Heart left ventricle (tissue), 16 donors: ENCODE data around the gene ESYT3. TPM values are rescaled to one million over a fixed set of nuclear protein-coding genes. Genes with fewer than 3 reads are reported as not detected.

Experiments used
- ATAC-seq, 4 donors: fragments of 200-7000 bp; cut with Tn5 transposase; one replicate each; pipeline ENCODE4 v1.9.1; 2020 to 2022; ENCODE audit warnings: moderate library complexity in 4 of 4, mild to moderate bottlenecking in 3 of 4, moderate number of reproducible peaks in 1 of 4
- DNase-seq, 5 donors: peaks; one replicate each; pipeline ENCODE4 v3.0.0-alpha.2; 2020
- H3K27ac ChIP-seq, 12 donors: fragments of 200-600 bp; sonication (generic) in 4 of 12; one replicate each; pipeline versions ENCODE4 v1.5.0 to v1.8.0; 2016 to 2022; ENCODE audit warnings: mild to moderate bottlenecking in 2 of 12
- H3K27me3 ChIP-seq, 9 donors: fragments of 200-600 bp; sonication (generic) in 2 of 9; one replicate each; pipeline versions ENCODE4 v1.5.1 to v1.8.0; 2016 to 2022; ENCODE audit warnings: mild to moderate bottlenecking in 3 of 9
- H3K36me3 ChIP-seq, 9 donors: fragments of 200-600 bp; sonication (generic) in 2 of 9; one replicate each; pipeline versions ENCODE4 v1.5.0 to v1.8.0; 2018 to 2022; ENCODE audit warnings: mild to moderate bottlenecking in 2 of 9
- H3K4me1 ChIP-seq, 12 donors: fragments of 200-600 bp; sonication (generic) in 4 of 12; one replicate each; pipeline versions ENCODE4 v1.5.0 to v1.8.0; 2016 to 2022; ENCODE audit warnings: mild to moderate bottlenecking in 3 of 12
- H3K4me3 ChIP-seq, 12 donors: fragments of 200-600 bp; sonication (generic) in 4 of 12; one replicate each; pipeline versions ENCODE4 v1.5.0 to v1.8.0; 2017 to 2022; ENCODE audit warnings: mild to moderate bottlenecking in 9 of 12, moderate library complexity in 4 of 12
- H3K9me3 ChIP-seq, 12 donors: fragments of 200-600 bp; sonication (generic) in 4 of 12; one replicate each; pipeline versions ENCODE4 v1.5.0 to v1.8.0; 2016 to 2022; ENCODE audit warnings: mild to moderate bottlenecking in 1 of 12
- CTCF ChIP-seq, 12 donors: fragments of 200-600 bp; sonication (generic) in 4 of 12; IDR thresholded peaks; one replicate each; pipeline versions ENCODE4 v1.5.0 to v1.8.0; 2018 to 2022; ENCODE audit warnings: antibody characterized with exemption in 12 of 12, mild to moderate bottlenecking in 5 of 12
- POLR2A ChIP-seq, 2 donors: fragments of 450-650 bp; IDR thresholded peaks; one replicate each; pipeline ENCODE4 v1.6.1; 2017; ENCODE audit warnings: antibody characterized with exemption in 2 of 2, mild to moderate bottlenecking in 2 of 2, moderate library complexity in 2 of 2
- WGBS, 4 donors: extraction: QIAGEN DNeasy Blood & Tissue Kit in 2 of 4; methylation state at CpG; one replicate each; pipeline versions ENCODE4 v1.1.5 to v1.1.7; 2013 to 2018; 5-methylcytosine and 5-hydroxymethylcytosine counted together
- intact Hi-C, 10 donors: fragments of 100-400 bp; cut with DNase I; formaldehyde crosslinking; loops; one replicate each; pipeline versions ENCODE4 v1.11.1 to v1.14.2; 2022
- polyA plus RNA-seq, 2 donors: library from polyadenylated mRNA; stranded (reverse); fragments of 200-250 nt; gene quantifications; one replicate each; pipeline ENCODE4 v1.2.3, GENCODE V29; 2013
- total RNA-seq, 9 donors: library from RNA; depleted of rRNA in 2 of 9; stranded (reverse); fragments of >200 nt in 2 of 9; fragmentation: NEBNext Ultra II Directional in 3 of 9; extraction: Animal tissue kit (Norgen Biotek cat#: 25700) in 3 of 9; gene quantifications; one replicate each; pipeline versions ENCODE4 v1.1.0 to v1.2.4, GENCODE V29; 2016 to 2023
- donor health status: ischemic (EF 13 %, LVEDD 7.1; RV severe dilation, severe dysfunction).
- donor health status: healthy with polysubstance abuse.
- donor health status: DM: no; HTN: yes; CAD: no.
- donor health status: DM: no; HTN: no; CAD: no.
- donor health status: ischemic (EF 25% LVEDD 6.9; RV normal size, moderate dysfunction).
- donor health status: ischemic (EF 25% LVEDD 5.7; RV mildly dilated, moderate dysfunction).
- donor health status: healthy.
- donor health status: DM: yes; HTN: yes; CAD: no.
- donor health status: ischemic (EF 35%, LVEDD 5.7; RV mildly dilated, moderate dysfunction).
- donor health status: nonischemic (EF 11% LVEDD 7.7; RV severe dilation, severe dysfunction).
- donor health status: DM: yes; HTN: yes; CAD: no.
- donor health status: PGD.
- donor health status: ischemic (EF 29% LVEDD 5.4; RV normal size, mild dysfunction).
- donor health status: nonischemic (EF 23%, LVEDD 6.1; RV moderate dilation, normal function).

The ESYT3 gene
- total and polyA plus RNA-seq, 11 donors = 0.42 to 2.7 (median 1.2) TPM

DNA sequence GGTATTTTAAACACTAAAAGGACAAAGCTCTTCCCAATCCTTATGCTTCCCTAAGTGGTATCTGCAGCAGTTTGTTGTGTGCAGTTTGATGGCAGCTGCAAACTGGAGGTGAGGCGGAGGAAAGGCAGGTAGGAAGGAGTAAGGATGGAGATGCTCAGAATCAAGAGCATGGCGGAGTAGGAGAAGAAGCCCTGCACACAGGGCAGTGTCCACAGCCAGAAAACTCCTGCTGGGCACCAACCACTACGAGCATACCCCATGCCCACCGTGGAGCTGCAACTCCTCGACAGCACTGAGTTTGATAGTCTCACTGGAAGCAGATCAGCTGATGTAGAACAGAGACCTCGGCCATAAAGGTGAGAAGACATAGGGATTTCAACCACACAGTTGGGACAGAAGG lies 30.3 kb upstream of the ESYT3 start:
- H3K27ac ChIP-seq = peak overlapping the region in 1 of 12 donors; percentile 73
- intact Hi-C loops = loop anchor here in 1 of 10 donors (5.0 kb wide), 1 partner anchor 72 kb away; no protein-coding TSS in a partner anchor
- no peak for DNase-seq
- H3K36me3 ChIP-seq = peaks cover 0 to 65% (median 59%) of the 10 kb centered on the region in 9 donors
- 92 to 97% (median 96%) methylated on average over 6 of the region's 6 CpGs for WGBS, 4 donors
- H3K27me3 ChIP-seq = no peaks in the 10 kb centered on the region
- H3K4me1 ChIP-seq = peaks cover 0 to 44% (median 8%) of the 10 kb centered on the region in 12 donors
- H3K4me3 ChIP-seq = no peak overlapping the region
- H3K9me3 ChIP-seq = no peaks in the 10 kb centered on the region
- ATAC-seq = no peak
- TF ChIP-seq CTCF (IDR thresholded peaks at IDR 0.05) = no peak

DNA sequence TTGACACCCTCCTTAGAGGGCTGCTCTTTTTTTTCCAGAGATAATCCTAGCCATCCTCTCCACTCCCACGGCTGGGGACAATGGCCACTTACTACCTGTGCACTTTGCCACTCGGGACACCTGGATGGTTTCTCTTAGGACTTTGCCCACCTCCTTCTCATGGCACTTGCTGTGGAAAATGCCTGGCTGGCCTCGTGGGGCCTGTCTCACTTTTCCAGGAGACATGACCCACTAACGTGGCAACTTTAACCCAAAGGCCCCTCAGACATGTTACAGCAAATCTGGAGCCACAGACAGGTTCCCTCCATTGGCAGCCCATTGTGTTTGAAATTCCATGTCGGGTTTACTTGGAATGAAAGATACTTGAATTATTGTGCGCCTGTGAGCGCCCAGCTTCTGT lies 29.4 kb upstream of the ESYT3 start:
- H3K4me3 ChIP-seq = no peak overlapping the region
- H3K36me3 ChIP-seq = peaks cover 0 to 58% (median 52%) of the 10 kb centered on the region in 9 donors
- intact Hi-C loops = no loop called here
- TF ChIP-seq CTCF (IDR thresholded peaks at IDR 0.05) = no peak
- no peak for TF ChIP-seq POLR2A (IDR thresholded peaks at IDR 0.05)
- H3K27ac ChIP-seq = no peak overlapping the region
- no peaks in the 10 kb centered on the region for H3K9me3 ChIP-seq
- ATAC-seq (no peak), DNase-seq (no peak)
- no peaks in the 10 kb centered on the region for H3K27me3 ChIP-seq
- H3K4me1 ChIP-seq = peaks cover 0 to 36% (median 6%) of the 10 kb centered on the region in 12 donors
- 88 to 97% (median 94%) methylated on average over 7 of the region's 7 CpGs for WGBS, 4 donors

DNA sequence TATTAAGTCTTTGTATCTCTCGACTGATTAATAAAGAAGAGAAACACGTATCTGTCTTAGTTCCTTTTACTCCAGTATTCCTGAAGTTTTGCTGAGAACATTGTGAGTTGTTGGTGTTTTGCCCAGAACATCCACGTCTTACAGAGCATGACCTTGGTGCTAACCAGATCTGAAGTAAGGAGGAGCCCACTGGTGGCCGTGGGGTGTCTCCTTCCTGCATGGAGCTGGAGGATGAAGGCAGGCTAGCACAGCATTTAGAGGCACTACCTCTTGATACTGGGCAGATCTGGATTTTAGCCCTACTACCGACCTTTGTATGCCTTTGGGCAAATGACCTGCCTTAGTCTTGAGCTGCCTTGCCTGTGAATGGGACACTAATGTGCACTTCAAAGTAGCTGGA lies 28.9 kb upstream of the ESYT3 start:
- Histone ChIP-seq H3K4me1 (peaks cover 0 to 31% (median 5%) of the 10 kb centered on the region in 12 donors), H3K9me3 (no peaks in the 10 kb centered on the region), H3K27me3 (no peaks in the 10 kb centered on the region), H3K27ac (no peak overlapping the region), H3K36me3 (peaks cover 0 to 53% (median 48%) of the 10 kb centered on the region in 9 donors), H3K4me3 (no peak overlapping the region)
- 77 to 81% (median 80%) methylated on average over 5 of the region's 5 CpGs for WGBS, 4 donors
- ATAC-seq (no peak), DNase-seq (no peak)
- intact Hi-C loops = no loop called here
- TF ChIP-seq CTCF (IDR thresholded peaks at IDR 0.05) = no peak
- no peak for TF ChIP-seq POLR2A (IDR thresholded peaks at IDR 0.05)

- Histone ChIP-seq H3K4me3 (no peak overlapping the region), H3K27me3 (no peaks in the 10 kb centered on the region), H3K9me3 (no peaks in the 10 kb centered on the region), H3K4me1 (peaks cover 0 to 19% (median 2%) of the 10 kb centered on the region in 12 donors), H3K27ac (no peak overlapping the region), H3K36me3 (peaks cover 0 to 42% (median 38%) of the 10 kb centered on the region in 9 donors)
- no peak for DNase-seq
- no peak for TF ChIP-seq POLR2A (IDR thresholded peaks at IDR 0.05)
- no peak for TF ChIP-seq CTCF (IDR thresholded peaks at IDR 0.05)
- intact Hi-C loops = no loop called here
- WGBS, 4 donors = 80 to 87% (median 83%) methylated on average over 2 of the region's 2 CpGs
- no peak for ATAC-seq
Measured at GRCh38 chr3:138406606-138407005, 27.8 kb upstream of the ESYT3 start.
